A673 (cell line): ENCODE results near the gene SOBP. TPM values are rescaled to one million over a fixed set of nuclear protein-coding genes. Genes with fewer than 3 reads are reported as not detected.

Experiments used
- BruUV-seq: library from RNA; stranded (reverse); fragments of 400-500 nt; replicated peaks from 2 replicates; lab custom pipeline; 2021; lab: Mats Ljungman, UMichigan
- CTCF ChIA-PET: fragments of 300-600 bp; sonication (Branson Sonifier 250); formaldehyde crosslinking; loops from one replicate; lab custom pipeline; 2022; ENCODE audit warnings: antibody characterized with exemption; lab: Charles Lee
- POLR2A ChIA-PET: fragments of 300-600 bp; sonication (Branson Sonifier 250); formaldehyde crosslinking; loops from one replicate; lab custom pipeline; 2022; ENCODE audit warnings: antibody characterized with exemption; ENCODE audit not compliant: low non-redundant PET; lab: Charles Lee
- DNase-seq: peaks from one replicate; pipeline ENCODE4 v3.0.0-alpha.2; 2015; ENCODE audit warnings: low spot score
- H3K27ac ChIP-seq: fragments of 200-600 bp; sonication (generic); 2 replicates; pipeline ENCODE4 v1.5.1; 2016; ENCODE audit warnings: mixed run types, low read depth, mild to moderate bottlenecking, mixed read lengths, antibody characterized with exemption, low read length; ENCODE audit not compliant: poor library complexity, severe bottlenecking
- H3K27me3 ChIP-seq: fragments of 200-600 bp; sonication (generic); replicated peaks from 2 replicates; pipeline ENCODE4 v1.6.1; 2017; ENCODE audit warnings: mixed run types, low read depth, mild to moderate bottlenecking, mixed read lengths, antibody characterized with exemption, low read length; ENCODE audit not compliant: insufficient read depth, poor library complexity
- H3K36me3 ChIP-seq: fragments of 200-600 bp; sonication (generic); 2 replicates; pipeline ENCODE4 v1.6.1; 2016; ENCODE audit warnings: mixed run types, mild to moderate bottlenecking, mixed read lengths, antibody characterized with exemption, low read length; ENCODE audit not compliant: insufficient read depth, poor library complexity, severe bottlenecking
- H3K4me1 ChIP-seq: fragments of 200-600 bp; sonication (generic); 2 replicates; pipeline ENCODE4 v1.6.1; 2017; ENCODE audit warnings: mixed run types, mild to moderate bottlenecking, mixed read lengths, antibody characterized with exemption, low read length; ENCODE audit not compliant: insufficient read depth, poor library complexity, severe bottlenecking
- H3K4me3 ChIP-seq: fragments of 200-600 bp; sonication (generic); 2 replicates; pipeline ENCODE4 v1.5.1; 2016; ENCODE audit warnings: low read depth, mixed run types, mild to moderate bottlenecking, mixed read lengths, low read length; ENCODE audit not compliant: poor library complexity, severe bottlenecking
- H3K9me3 ChIP-seq: fragments of 200-600 bp; sonication (generic); 2 replicates; pipeline ENCODE4 v1.6.1; 2016; ENCODE audit warnings: mixed run types, low read depth, mild to moderate bottlenecking, mixed read lengths, antibody characterized with exemption, low read length; ENCODE audit not compliant: poor library complexity, severe bottlenecking
- EZH2 ChIP-seq: fragments of 200-600 bp; sonication (generic); IDR thresholded peaks from 2 replicates; pipeline ENCODE4 v1.6.1; 2017; ENCODE audit warnings: borderline replicate concordance, low read depth, mild to moderate bottlenecking, mixed read lengths, antibody characterized with exemption, low read length; ENCODE audit not compliant: poor library complexity, severe bottlenecking
- intact Hi-C: fragments of 100-400 bp; cut with micrococcal nuclease; formaldehyde crosslinking; loops from one replicate; pipeline ENCODE4 v1.10.0; 2022; ENCODE audit not compliant: unreplicated experiment
- total RNA-seq: library from RNA; stranded (reverse); gene quantifications from 2 replicates; pipeline ENCODE4 v1.2.3, GENCODE V29; 2021
- TF ChIP-seq, protein P1 (sequence below): fragments of 300-800, 200-600 bp; sonication (generic); conservative IDR thresholded peaks from 2 replicates; pipeline ENCODE4 v1.5.1; 2017; ENCODE audit warnings: low read depth, mild to moderate bottlenecking, antibody characterized with exemption, low read length, moderate library complexity, mixed read lengths

Gene SOBP
- total RNA-seq, 1 experiment from 2014 or later, result 3.3 TPM

DNA sequence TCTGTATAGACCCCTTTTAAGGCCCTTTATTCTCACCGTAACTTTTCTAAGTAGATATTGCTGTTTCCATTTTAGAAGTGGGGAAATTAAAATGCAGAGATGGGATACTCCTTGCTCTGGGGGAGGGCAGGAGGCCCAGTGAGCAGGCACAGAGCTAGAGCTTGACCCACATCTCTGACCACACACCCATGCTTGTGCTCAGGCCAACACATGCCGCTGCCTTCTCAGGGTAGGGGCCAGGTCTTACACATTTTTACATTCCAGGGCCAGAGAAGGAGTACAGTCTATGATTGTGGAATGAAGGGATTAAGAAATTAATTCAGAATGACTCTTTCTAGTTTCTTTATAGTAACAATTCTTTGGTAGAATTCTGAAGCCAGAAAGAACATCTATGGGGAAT, 104.8 kb downstream of the SOBP start:
- Histone ChIP-seq H3K4me3 (no peak overlapping the region), H3K27me3 (no peaks in the 10 kb centered on the region), H3K36me3 (no peaks in the 10 kb centered on the region), H3K27ac (no peak overlapping the region), H3K9me3 (no peaks in the 10 kb centered on the region), H3K4me1 (no peaks in the 10 kb centered on the region)
- no peak for DNase-seq
- CTCF ChIA-PET, result no interaction called here
- TF ChIP-seq, protein P1, sequence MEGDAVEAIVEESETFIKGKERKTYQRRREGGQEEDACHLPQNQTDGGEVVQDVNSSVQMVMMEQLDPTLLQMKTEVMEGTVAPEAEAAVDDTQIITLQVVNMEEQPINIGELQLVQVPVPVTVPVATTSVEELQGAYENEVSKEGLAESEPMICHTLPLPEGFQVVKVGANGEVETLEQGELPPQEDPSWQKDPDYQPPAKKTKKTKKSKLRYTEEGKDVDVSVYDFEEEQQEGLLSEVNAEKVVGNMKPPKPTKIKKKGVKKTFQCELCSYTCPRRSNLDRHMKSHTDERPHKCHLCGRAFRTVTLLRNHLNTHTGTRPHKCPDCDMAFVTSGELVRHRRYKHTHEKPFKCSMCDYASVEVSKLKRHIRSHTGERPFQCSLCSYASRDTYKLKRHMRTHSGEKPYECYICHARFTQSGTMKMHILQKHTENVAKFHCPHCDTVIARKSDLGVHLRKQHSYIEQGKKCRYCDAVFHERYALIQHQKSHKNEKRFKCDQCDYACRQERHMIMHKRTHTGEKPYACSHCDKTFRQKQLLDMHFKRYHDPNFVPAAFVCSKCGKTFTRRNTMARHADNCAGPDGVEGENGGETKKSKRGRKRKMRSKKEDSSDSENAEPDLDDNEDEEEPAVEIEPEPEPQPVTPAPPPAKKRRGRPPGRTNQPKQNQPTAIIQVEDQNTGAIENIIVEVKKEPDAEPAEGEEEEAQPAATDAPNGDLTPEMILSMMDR, result no peak
- TF ChIP-seq EZH2, result no peak
- intact Hi-C loops, result no loop called here
- no TSS peak for BruUV-seq
- POLR2A ChIA-PET, result no interaction called here

DNA sequence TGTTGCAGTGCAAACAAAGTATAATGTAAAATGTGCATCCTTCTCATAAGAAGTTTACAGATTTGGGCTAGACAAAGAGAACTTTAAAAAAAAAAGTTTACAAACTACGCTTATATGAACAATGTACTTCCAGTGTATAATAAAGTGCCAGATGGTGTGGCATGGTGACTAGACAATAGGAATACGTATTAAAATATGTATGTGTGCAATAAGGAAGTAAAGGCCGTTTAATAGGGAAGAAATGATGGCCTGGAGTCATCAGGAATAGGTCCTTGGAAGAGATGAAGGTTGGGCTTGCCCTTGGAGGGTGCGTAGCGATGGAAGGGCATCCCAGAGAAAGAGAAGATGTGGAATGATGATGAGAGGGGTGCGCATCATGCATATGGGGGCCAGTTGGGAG, 108.2 kb downstream of the SOBP start:
- no peaks in the 10 kb centered on the region for H3K36me3 ChIP-seq
- no peak overlapping the region for H3K27ac ChIP-seq
- H3K4me3 ChIP-seq, result no peak overlapping the region
- ChIA-PET CTCF (no interaction called here), POLR2A (no interaction called here)
- BruUV-seq, result no TSS peak
- no peaks in the 10 kb centered on the region for H3K9me3 ChIP-seq
- intact Hi-C loops, result no loop called here
- DNase-seq, result no peak
- H3K4me1 ChIP-seq, result peaks cover 15% of the 10 kb centered on the region
- TF ChIP-seq, protein P1, result no peak
- H3K27me3 ChIP-seq, result no peaks in the 10 kb centered on the region

DNA sequence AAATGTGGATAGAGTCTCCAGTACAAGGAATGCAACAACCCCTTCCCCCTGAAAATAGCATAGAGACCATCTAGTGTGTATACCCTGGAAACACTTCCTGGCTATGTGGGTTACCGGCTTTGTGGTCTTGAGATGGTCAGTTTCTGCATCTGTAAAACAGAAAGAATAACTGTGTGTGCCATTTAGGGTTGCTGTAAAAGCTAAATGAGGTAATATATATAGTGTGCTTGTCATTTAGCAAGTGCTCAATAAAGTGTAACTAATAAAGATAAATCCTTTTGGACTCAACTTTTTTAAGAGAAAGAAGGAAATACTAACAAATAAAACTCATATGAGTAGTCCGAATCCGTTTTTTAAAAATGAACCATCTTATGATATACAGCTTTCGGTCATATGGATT, 109.1 kb downstream of the SOBP start:
- CTCF ChIA-PET, result no interaction called here
- Histone ChIP-seq H3K4me1 (peaks cover 15% of the 10 kb centered on the region), H3K4me3 (no peak overlapping the region), H3K36me3 (no peaks in the 10 kb centered on the region), H3K27me3 (no peaks in the 10 kb centered on the region), H3K27ac (no peak overlapping the region), H3K9me3 (no peaks in the 10 kb centered on the region)
- POLR2A ChIA-PET, result no interaction called here
- no TSS peak for BruUV-seq
- DNase-seq, result no peak
- TF ChIP-seq EZH2, result no peak
- TF ChIP-seq, protein P1, result no peak
- intact Hi-C loops, result no loop called here
